Choroid plexus epithelial cell (primary cell): ENCODE results near the gene ABHD12B.

Experiments
- DNase-seq: peaks from one replicate; pipeline ENCODE4 v3.0.0-alpha.2; 2010; ENCODE audit warnings: low read depth
- H3K4me3 ChIP-seq: 2 replicates; pipeline ENCODE4 v1.5.1; 2011; ENCODE audit warnings: low read depth, mild to moderate bottlenecking, control low read depth, low read length, moderate library complexity
- CTCF ChIP-seq: conservative IDR thresholded peaks from 2 replicates; pipeline ENCODE4 v1.5.1; 2011; ENCODE audit warnings: low read depth, mild to moderate bottlenecking, control low read depth, inconsistent platforms, low read length, moderate library complexity

Gene ABHD12B

DNA sequence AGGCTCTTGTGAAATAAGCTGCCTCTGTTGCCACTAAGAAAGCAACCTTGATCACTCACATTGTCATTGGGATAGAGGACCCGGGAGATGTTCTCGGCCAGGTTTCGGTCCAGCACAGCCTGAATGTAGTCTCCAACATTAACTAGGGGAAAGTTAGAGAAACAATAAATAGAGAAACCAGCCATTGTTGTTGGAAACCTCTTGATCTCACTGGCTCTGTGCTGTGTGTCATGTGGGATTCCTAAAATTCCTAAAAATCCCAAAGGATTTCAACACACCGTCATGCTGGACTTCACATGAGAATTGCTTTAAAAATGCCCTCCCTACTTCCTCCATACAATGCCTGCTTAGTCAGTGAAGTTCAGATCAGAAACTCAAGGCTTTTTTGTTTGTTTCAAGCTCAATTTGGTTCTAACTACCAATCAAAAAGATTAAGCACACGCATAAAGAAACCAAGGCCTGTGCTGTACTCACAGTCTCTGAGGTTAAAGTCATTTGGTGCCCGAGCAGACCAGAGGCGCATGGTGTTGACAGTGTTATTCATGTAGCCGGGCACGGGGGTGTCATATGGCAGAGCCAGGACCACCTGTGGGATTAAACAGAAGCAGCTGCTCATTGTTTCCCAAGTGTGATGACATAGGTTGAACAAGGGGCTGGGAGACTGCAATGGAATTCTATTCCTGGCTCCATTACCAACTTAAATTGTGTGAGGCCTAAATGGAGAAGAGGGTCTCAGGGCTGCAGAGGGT is 48.8 kb downstream of the ABHD12B start:
- DNase-seq: peak; percentile 78
- H3K4me3 ChIP-seq: no peak overlapping the region
- no peak for TF ChIP-seq CTCF

DNA sequence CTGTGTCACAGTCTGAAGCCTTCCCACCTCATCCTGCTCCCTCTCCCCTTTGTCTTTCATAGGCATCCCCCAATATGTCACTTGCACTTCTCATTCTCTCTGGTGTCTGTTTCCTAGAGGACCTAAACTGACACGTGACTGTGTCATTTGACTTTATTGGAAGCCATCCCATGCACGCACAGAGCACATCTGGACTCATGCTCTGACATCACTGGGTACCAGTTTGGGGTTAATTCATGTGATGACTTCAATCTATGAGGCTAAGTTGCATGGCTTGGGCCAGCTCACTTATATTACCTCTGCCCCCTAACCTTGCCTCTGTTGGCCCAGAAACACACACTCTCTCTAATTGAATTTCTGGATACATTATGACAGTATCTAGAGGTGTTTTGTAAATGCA is 51.0 kb downstream of the ABHD12B start:
- DNase-seq: no peak
- H3K4me3 ChIP-seq: no peak overlapping the region
- TF ChIP-seq CTCF: no peak

DNA sequence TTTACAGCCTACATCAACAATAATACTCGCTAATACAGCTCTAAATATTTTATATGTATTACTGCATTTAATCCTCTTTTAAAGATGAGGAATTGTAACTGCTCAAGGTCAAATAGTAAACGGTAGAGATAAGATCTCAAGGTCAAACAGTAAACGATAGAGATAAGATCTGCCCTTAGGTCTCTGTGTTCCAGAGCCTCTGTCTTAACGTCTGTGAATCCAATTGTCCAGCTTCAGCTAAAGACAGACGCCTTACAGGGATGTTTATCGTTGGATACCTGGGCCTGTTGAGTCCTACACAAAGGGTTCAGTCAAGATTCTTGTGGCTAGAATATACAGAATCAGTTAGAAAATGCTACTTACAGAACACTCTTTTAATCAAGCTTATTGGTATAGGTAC is 52.4 kb downstream of the ABHD12B start:
- no peak overlapping the region for H3K4me3 ChIP-seq
- no peak for DNase-seq
- TF ChIP-seq CTCF: no peak

GRCh38 chr14:50924843-50925242 is 53.0 kb downstream of the ABHD12B start:
- DNase-seq: no peak
- no peak overlapping the region for H3K4me3 ChIP-seq
- no peak for TF ChIP-seq CTCF

DNA sequence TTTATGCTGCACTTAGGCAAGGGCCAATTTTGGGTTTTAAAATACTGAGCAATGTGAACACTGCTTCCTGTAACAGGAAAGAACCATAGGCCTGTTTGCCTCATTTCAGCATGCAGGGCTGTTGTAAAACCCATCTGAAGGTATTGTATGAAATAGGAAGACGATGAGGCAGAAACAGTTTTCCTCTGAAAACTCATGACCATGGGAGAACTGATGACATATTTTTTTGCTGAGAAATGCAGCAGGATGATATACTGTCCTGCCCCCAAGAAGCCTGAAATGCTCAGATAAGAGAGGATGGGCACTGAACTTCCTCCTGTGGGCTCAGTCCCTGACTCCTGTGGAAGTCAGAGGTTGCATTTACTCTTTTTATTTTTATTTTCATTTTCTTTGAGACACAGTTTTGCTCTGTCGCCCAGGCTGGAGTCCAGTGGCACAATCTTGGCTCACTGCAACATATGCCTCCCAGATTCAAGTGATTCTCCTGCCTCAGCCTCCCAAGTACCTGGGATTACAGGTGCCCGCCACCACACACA is 55.1 kb downstream of the ABHD12B start:
- DNase-seq: no peak
- H3K4me3 ChIP-seq: no peak overlapping the region
- TF ChIP-seq CTCF: no peak

- H3K4me3 ChIP-seq: no peak overlapping the region
- DNase-seq: peak; percentile 85
These were observed 56.3 kb downstream of the ABHD12B start for GRCh38 chr14:50928002-50928635.

More at GRCh38 chr14:50928002-50928635, 56.3 kb downstream of the ABHD12B start:
- no peak for TF ChIP-seq CTCF
